Cardiac muscle cell (in vitro differentiated cells and primary cell): ENCODE data around the gene C16orf74. TPM values are rescaled to one million over a fixed set of nuclear protein-coding genes. Genes with fewer than 3 reads are reported as not detected.

ENCODE experiments used
- DNase-seq, 2 donors: peaks; one replicate each; pipeline versions ENCODE4 v3.0.0 to v3.0.0-alpha.2; 2010 to 2017; ENCODE audit warnings: low read depth in 1 of 2, low spot score in 1 of 2
- H3K27ac ChIP-seq: fragments of 200-600 bp; sonication (generic); 2 replicates; pipeline ENCODE4 v1.5.1; 2016
- H3K27me3 ChIP-seq: fragments of 200-600 bp; sonication (generic); 2 replicates; pipeline ENCODE4 v1.6.0; 2016; ENCODE audit warnings: control low read depth
- H3K36me3 ChIP-seq: fragments of 200-600 bp; sonication (generic); 2 replicates; pipeline ENCODE4 v1.5.1; 2016; ENCODE audit warnings: control low read depth
- H3K4me1 ChIP-seq: fragments of 200-600 bp; sonication (generic); 2 replicates; pipeline ENCODE4 v1.8.1; 2017; ENCODE audit warnings: low read depth, mild to moderate bottlenecking, mixed run types
- H3K4me3 ChIP-seq: fragments of 200-600 bp; sonication (generic); 2 replicates; pipeline ENCODE4 v1.5.1; 2016; ENCODE audit warnings: mild to moderate bottlenecking
- H3K9me3 ChIP-seq: fragments of 200-600 bp; sonication (generic); 2 replicates; pipeline ENCODE4 v1.5.1; 2017; ENCODE audit warnings: low read depth, mild to moderate bottlenecking, control low read depth
- CTCF ChIP-seq: IDR thresholded peaks from 2 replicates; pipeline ENCODE4 v1.5.1; 2012; ENCODE audit warnings: low read depth, mild to moderate bottlenecking, low read length
- polyA plus RNA-seq: library from polyadenylated mRNA; unstranded; fragments of >200 nt; fragmentation: Nextera tagmentation; extraction: Ambion mirVana; gene quantifications from 2 replicates; pipeline ENCODE4 v1.2.1, GENCODE V29; 2016
- total RNA-seq: library from RNA; depleted of rRNA; stranded (reverse); fragments of >200 nt; gene quantifications from 2 replicates; pipeline ENCODE4 v1.2.3, GENCODE V29; 2016

The C16orf74 gene
- total and polyA plus RNA-seq, 2 experiments from 2014 or later = 37.9 to 49.7 TPM

- Histone ChIP-seq H3K9me3 (no peaks in the 10 kb centered on the region), H3K27ac (no peak overlapping the region), H3K4me1 (no peaks in the 10 kb centered on the region), H3K36me3 (no peaks in the 10 kb centered on the region), H3K27me3 (peaks cover 8% of the 10 kb centered on the region), H3K4me3 (no peak overlapping the region)
- DNase-seq = no peak
- TF ChIP-seq CTCF = no peak
Measured at GRCh38 chr16:85710732-85711131, 40.2 kb downstream of the C16orf74 start.

- TF ChIP-seq CTCF = no peak
- H3K27me3 ChIP-seq = peaks cover under 1% of the 10 kb centered on the region
- H3K27ac ChIP-seq = no peak overlapping the region
- DNase-seq = no peak
- no peaks in the 10 kb centered on the region for H3K9me3 ChIP-seq
- H3K4me3 ChIP-seq = no peak overlapping the region
- H3K36me3 ChIP-seq = no peaks in the 10 kb centered on the region
- H3K4me1 ChIP-seq = no peaks in the 10 kb centered on the region
Measured at GRCh38 chr16:85709766-85710585, 40.9 kb downstream of the C16orf74 start.

GRCh38 chr16:85708338-85708737, 42.6 kb downstream of the C16orf74 start:
- Histone ChIP-seq H3K27ac (no peak overlapping the region), H3K27me3 (no peaks in the 10 kb centered on the region), H3K9me3 (no peaks in the 10 kb centered on the region), H3K4me3 (no peak overlapping the region), H3K36me3 (no peaks in the 10 kb centered on the region), H3K4me1 (no peaks in the 10 kb centered on the region)
- no peak for TF ChIP-seq CTCF
- DNase-seq = no peak

- no peaks in the 10 kb centered on the region for H3K4me1 ChIP-seq
- H3K27ac ChIP-seq = no peak overlapping the region
- H3K36me3 ChIP-seq = no peaks in the 10 kb centered on the region
- no peak for DNase-seq
- no peaks in the 10 kb centered on the region for H3K27me3 ChIP-seq
- TF ChIP-seq CTCF = no peak
- H3K9me3 ChIP-seq = no peaks in the 10 kb centered on the region
- no peak overlapping the region for H3K4me3 ChIP-seq
Measured at GRCh38 chr16:85707528-85708095, 43.3 kb downstream of the C16orf74 start.

- Histone ChIP-seq H3K36me3 (no peaks in the 10 kb centered on the region), H3K4me3 (no peak overlapping the region), H3K27ac (no peak overlapping the region), H3K4me1 (no peaks in the 10 kb centered on the region), H3K9me3 (no peaks in the 10 kb centered on the region), H3K27me3 (no peaks in the 10 kb centered on the region)
- DNase-seq = no peak
- TF ChIP-seq CTCF = no peak
Measured at GRCh38 chr16:85706449-85707034, 44.4 kb downstream of the C16orf74 start.
